Mucosa of descending colon (tissue), 3 donors: Measurements from ENCODE around the gene SDK1. TPM values are rescaled to one million over a fixed set of nuclear protein-coding genes. Genes with fewer than 3 reads are reported as not detected.
"Not testable (repeated sequence)": the region's sequence is repeated elsewhere in the genome, so short reads cannot be mapped to it uniquely, and the experiment has no call there.

Source experiments
- ATAC-seq: fragments of 200-7000 bp; cut with Tn5 transposase; one replicate; pipeline ENCODE4 v1.9.1; 2020; ENCODE audit warnings: mild to moderate bottlenecking, moderate library complexity
- DNase-seq, 3 donors: peaks; one replicate each; pipeline ENCODE4 v3.0.0-alpha.2; 2020
- H3K36me3 ChIP-seq: fragments of 200-600 bp; one replicate; pipeline ENCODE4 v1.8.0; 2021; ENCODE audit warnings: low read depth, mild to moderate bottlenecking
- H3K4me1 ChIP-seq: fragments of 200-600 bp; one replicate; pipeline ENCODE4 v1.8.0; 2021; ENCODE audit warnings: low read depth, mild to moderate bottlenecking
- H3K4me3 ChIP-seq: fragments of 200-600 bp; one replicate; pipeline ENCODE4 v1.8.0; 2021; ENCODE audit warnings: mild to moderate bottlenecking
- H3K9me3 ChIP-seq: fragments of 200-600 bp; one replicate; pipeline ENCODE4 v1.8.0; 2021; ENCODE audit warnings: mild to moderate bottlenecking
- intact Hi-C, 2 donors: fragments of 100-400 bp; cut with DNase I in 1 of 2; cut with micrococcal nuclease in 1 of 2; formaldehyde crosslinking; loops; one replicate each; pipeline versions ENCODE4 v1.11.0 to v1.11.1; 2022; cut with DNase I, micrococcal nuclease
- total RNA-seq, 3 donors: library from RNA; stranded (reverse); fragmentation: NEBNext Ultra II Directional in 2 of 3; extraction: Animal tissue kit (Norgen Biotek cat#: 25700) in 2 of 3; gene quantifications; one replicate each; pipeline versions ENCODE4 v1.2.1 to v1.2.4, GENCODE V29; 2021 to 2023
- TF ChIP-seq, protein P1 (sequence below): fragments of 200-600 bp; IDR thresholded peaks from one replicate; pipeline ENCODE4 v1.8.0; 2022; ENCODE audit warnings: antibody characterized with exemption, mild to moderate bottlenecking
- donor health status: DM: no; HTN: no; CAD: no; lungs with moderate emphysema.
- donor health status: DM: no; HTN: no; CAD: no.
- donor health status: DM: no; HTN: yes; CAD: no.

The SDK1 gene
- total RNA-seq, 3 donors from 2014 or later: 2.7 to 20.2 (median 4.2) TPM

DNA sequence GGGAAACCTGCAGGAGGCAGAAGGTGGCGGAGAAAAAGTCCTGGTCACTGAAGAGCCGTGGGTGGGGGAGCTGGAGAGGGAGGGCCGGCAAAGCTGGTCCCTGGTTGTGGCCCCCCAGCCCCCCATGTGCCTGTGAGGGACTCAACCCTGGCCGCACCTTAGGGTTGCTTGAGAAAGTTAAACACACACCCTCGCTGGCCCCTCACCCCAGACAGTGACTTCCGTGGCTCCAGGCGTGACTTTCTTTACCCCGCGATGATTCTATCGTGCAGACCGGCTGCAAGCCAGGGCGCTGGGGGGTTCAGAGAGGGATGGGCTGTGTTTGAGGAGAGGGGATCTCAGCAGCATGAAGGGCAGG, 933.4 kb downstream of the SDK1 start:
- ATAC-seq: no peak
- intact Hi-C loops: no loop called here
- DNase-seq: no peak
- TF ChIP-seq, protein P1, sequence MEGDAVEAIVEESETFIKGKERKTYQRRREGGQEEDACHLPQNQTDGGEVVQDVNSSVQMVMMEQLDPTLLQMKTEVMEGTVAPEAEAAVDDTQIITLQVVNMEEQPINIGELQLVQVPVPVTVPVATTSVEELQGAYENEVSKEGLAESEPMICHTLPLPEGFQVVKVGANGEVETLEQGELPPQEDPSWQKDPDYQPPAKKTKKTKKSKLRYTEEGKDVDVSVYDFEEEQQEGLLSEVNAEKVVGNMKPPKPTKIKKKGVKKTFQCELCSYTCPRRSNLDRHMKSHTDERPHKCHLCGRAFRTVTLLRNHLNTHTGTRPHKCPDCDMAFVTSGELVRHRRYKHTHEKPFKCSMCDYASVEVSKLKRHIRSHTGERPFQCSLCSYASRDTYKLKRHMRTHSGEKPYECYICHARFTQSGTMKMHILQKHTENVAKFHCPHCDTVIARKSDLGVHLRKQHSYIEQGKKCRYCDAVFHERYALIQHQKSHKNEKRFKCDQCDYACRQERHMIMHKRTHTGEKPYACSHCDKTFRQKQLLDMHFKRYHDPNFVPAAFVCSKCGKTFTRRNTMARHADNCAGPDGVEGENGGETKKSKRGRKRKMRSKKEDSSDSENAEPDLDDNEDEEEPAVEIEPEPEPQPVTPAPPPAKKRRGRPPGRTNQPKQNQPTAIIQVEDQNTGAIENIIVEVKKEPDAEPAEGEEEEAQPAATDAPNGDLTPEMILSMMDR: no peak
- no peaks in the 10 kb centered on the region for H3K36me3 ChIP-seq
- H3K9me3 ChIP-seq: no peaks in the 10 kb centered on the region
- H3K4me1 ChIP-seq: no peaks in the 10 kb centered on the region
- H3K4me3 ChIP-seq: no peak overlapping the region

GRCh38 chr7:4234886-4235285, 933.8 kb downstream of the SDK1 start:
- ATAC-seq (no peak), DNase-seq (no peak)
- TF ChIP-seq, protein P1: no peak
- intact Hi-C loops: no loop called here
- Histone ChIP-seq H3K4me3 (no peak overlapping the region), H3K36me3 (no peaks in the 10 kb centered on the region), H3K9me3 (no peaks in the 10 kb centered on the region), H3K4me1 (no peaks in the 10 kb centered on the region)

- H3K9me3 ChIP-seq: no peaks in the 10 kb centered on the region
Measured at GRCh38 chr7:4235596-4235995, 934.5 kb downstream of the SDK1 start.

GRCh38 chr7:4236389-4236788, 935.3 kb downstream of the SDK1 start:
- Histone ChIP-seq H3K9me3 (no peaks in the 10 kb centered on the region), H3K36me3 (no peaks in the 10 kb centered on the region), H3K4me3 (no peak overlapping the region), H3K4me1 (no peaks in the 10 kb centered on the region)
- TF ChIP-seq, protein P1: no peak
- ATAC-seq: no peak
- DNase-seq: no peak
- intact Hi-C loops: no loop called here

More at GRCh38 chr7:4235596-4235995, 934.5 kb downstream of the SDK1 start:
- Histone ChIP-seq H3K4me1 (no peaks in the 10 kb centered on the region), H3K36me3 (no peaks in the 10 kb centered on the region), H3K4me3 (no peak overlapping the region)
- DNase-seq: no peak
- no peak for ATAC-seq
- intact Hi-C loops: no loop called here
- TF ChIP-seq, protein P1: no peak

GRCh38 chr7:4236873-4237272, 935.8 kb downstream of the SDK1 start:
- intact Hi-C loops, H3K4me3 ChIP-seq, H3K9me3 ChIP-seq, ATAC-seq, H3K4me1 ChIP-seq, H3K36me3 ChIP-seq, DNase-seq: not testable (repeated sequence)

GRCh38 chr7:4237296-4238235, 936.5 kb downstream of the SDK1 start:
- no peaks in the 10 kb centered on the region for H3K36me3 ChIP-seq
- no peaks in the 10 kb centered on the region for H3K4me1 ChIP-seq
- H3K4me3 ChIP-seq: no peak overlapping the region
- TF ChIP-seq, protein P1: no peak
- ATAC-seq (no peak), DNase-seq (no peak)
- intact Hi-C loops: no loop called here
- H3K9me3 ChIP-seq: no peaks in the 10 kb centered on the region
